Inferior parietal cortex (tissue), 1 donor: Measurements from ENCODE around the gene ABHD5.

Source experiments
- DNase-seq: peaks from one replicate; pipeline ENCODE4 v3.0.0-alpha.2; 2016; ENCODE audit errors: extremely low spot score

Gene ABHD5

GRCh38 chr3:43779850-43780249, 89.1 kb downstream of the ABHD5 start:
- no peak for DNase-seq

DNA sequence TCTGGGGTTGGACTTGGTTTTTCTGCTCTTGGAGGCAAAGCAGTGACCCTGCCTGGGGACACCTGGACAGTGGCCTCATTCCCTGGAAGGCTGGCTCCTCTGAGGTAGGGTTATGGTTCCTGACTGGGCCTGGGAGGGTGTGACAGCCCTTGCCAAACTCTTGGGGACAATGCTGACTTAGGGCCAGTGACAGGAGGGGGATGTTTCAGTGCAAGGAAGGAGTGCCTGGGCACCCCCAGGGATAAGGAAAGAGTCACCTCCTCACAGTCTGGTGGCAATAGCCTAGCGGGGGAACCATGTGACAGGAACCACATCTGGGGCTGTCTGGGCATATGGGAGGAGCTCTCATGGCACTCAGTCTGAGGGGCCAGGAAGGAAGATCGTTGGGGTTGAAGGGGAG, 91.8 kb downstream of the ABHD5 start:
- no peak for DNase-seq
